ENCODE measurements around the gene SLC33A1. TPM values are rescaled to one million over a fixed set of nuclear protein-coding genes. Genes with fewer than 3 reads are reported as not detected.

Gene SLC33A1
- total RNA-seq, 1 experiment from 2014 or later, result 24.9 TPM

DNA sequence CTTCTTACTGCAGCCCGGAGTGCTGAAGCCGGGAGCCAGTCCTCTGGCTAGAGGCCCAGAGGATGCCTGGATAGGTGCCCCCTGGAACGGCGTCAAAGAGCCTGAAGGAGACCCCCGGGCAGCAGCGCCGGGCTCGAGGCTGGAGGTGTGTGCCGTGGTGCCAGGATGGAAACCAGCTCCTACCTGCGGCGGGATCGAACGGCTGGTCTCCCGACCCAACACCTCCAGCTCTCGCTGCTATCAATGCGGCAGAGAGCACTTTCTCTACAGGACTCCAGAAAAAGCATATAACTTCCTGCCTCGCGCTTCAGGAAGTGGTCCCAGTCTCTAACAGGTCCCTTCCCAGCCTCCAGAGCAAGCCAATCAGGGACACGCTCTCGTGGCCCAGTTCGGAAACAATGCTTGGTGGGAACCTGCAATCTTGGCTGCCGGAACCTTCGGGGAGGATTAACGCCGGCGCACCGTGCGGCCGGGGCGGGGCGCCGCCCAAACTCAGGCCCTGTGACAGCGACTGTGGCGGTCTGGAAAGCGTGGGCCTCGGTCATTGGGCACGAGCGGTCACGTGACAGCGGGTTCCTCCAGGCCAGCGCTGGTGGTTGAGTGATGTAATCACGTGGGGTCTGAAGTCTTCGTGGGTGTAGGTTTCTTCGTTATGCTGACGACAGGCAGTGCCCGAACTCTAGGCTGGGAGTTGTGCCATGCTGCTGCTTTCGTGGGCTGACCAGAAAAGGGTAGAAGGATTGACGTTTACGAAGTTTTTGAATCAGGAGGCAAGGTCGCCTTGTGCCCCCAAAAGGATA is at the start of gene SLC33A1 (continued):
- TF ChIP-seq, protein P1, sequence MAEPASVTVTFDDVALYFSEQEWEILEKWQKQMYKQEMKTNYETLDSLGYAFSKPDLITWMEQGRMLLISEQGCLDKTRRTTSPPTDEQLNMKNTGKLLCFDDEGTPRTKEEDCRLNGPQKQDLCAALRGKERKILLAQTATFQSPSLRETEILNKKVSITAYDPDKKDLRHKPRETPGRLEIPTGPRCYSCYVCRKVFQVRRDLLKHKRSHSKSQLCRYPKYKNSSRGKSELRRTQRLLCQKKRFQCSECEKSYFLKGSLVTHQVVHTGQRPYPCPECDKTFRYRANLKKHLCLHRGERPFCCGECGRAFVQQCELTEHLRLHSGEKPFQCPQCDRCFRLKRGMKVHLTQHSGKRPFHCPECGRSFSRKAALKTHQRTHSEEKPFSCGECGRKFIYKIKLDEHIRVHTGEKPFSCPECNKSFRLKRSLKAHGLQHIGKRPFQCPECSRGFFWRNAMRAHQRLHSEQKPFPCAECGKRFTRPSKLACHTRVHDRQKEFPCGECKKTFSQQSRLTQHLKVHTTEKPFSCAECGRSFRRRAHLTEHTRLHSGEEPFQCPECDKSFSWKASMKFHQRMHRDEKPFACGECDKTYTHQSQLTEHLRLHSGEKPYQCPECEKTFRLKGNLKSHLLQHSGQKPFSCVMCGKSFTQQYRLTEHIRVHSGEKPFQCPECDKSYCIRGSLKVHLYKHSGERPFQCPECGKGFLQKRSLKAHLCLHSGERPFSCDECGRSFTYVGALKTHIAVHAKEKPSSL (CRISPR knock-in tag; conservative IDR thresholded peaks at IDR 0.05), result no peak
- TF ChIP-seq, protein P2, sequence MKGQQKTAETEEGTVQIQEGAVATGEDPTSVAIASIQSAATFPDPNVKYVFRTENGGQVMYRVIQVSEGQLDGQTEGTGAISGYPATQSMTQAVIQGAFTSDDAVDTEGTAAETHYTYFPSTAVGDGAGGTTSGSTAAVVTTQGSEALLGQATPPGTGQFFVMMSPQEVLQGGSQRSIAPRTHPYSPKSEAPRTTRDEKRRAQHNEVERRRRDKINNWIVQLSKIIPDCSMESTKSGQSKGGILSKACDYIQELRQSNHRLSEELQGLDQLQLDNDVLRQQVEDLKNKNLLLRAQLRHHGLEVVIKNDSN (CRISPR knock-in tag; IDR thresholded peaks at IDR 0.05), result peak; percentile 99
- TF ChIP-seq ZNF263 (CRISPR knock-in tag; IDR thresholded peaks at IDR 0.05; ENCODE audit: low read depth), result no peak
- no peak for TF ChIP-seq SOX15 (CRISPR knock-in tag; IDR thresholded peaks at IDR 0.05)
- TF ChIP-seq NR2C2 (CRISPR knock-in tag; IDR thresholded peaks at IDR 0.05), result no peak
- TF ChIP-seq, protein P3, sequence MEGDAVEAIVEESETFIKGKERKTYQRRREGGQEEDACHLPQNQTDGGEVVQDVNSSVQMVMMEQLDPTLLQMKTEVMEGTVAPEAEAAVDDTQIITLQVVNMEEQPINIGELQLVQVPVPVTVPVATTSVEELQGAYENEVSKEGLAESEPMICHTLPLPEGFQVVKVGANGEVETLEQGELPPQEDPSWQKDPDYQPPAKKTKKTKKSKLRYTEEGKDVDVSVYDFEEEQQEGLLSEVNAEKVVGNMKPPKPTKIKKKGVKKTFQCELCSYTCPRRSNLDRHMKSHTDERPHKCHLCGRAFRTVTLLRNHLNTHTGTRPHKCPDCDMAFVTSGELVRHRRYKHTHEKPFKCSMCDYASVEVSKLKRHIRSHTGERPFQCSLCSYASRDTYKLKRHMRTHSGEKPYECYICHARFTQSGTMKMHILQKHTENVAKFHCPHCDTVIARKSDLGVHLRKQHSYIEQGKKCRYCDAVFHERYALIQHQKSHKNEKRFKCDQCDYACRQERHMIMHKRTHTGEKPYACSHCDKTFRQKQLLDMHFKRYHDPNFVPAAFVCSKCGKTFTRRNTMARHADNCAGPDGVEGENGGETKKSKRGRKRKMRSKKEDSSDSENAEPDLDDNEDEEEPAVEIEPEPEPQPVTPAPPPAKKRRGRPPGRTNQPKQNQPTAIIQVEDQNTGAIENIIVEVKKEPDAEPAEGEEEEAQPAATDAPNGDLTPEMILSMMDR (IDR thresholded peaks at IDR 0.05), result no peak
- TF ChIP-seq, protein P4, sequence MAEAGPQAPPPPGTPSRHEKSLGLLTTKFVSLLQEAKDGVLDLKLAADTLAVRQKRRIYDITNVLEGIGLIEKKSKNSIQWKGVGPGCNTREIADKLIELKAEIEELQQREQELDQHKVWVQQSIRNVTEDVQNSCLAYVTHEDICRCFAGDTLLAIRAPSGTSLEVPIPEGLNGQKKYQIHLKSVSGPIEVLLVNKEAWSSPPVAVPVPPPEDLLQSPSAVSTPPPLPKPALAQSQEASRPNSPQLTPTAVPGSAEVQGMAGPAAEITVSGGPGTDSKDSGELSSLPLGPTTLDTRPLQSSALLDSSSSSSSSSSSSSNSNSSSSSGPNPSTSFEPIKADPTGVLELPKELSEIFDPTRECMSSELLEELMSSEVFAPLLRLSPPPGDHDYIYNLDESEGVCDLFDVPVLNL (CRISPR knock-in tag; IDR thresholded peaks at IDR 0.05; ENCODE audit: borderline replicate concordance, low read depth), result no peak
- peak; percentile 78; the same call in 1 of the 2 replicates for TF ChIP-seq CREM (CRISPR knock-in tag; IDR thresholded peaks at IDR 0.05)
- TF ChIP-seq, protein P5, sequence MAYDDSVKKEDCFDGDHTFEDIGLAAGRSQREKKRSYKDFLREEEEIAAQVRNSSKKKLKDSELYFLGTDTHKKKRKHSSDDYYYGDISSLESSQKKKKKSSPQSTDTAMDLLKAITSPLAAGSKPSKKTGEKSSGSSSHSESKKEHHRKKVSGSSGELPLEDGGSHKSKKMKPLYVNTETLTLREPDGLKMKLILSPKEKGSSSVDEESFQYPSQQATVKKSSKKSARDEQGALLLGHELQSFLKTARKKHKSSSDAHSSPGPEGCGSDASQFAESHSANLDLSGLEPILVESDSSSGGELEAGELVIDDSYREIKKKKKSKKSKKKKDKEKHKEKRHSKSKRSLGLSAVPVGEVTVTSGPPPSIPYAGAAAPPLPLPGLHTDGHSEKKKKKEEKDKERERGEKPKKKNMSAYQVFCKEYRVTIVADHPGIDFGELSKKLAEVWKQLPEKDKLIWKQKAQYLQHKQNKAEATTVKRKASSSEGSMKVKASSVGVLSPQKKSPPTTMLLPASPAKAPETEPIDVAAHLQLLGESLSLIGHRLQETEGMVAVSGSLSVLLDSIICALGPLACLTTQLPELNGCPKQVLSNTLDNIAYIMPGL (CRISPR knock-in tag; IDR thresholded peaks at IDR 0.05), result peak; percentile 83; the same call in 1 of the 2 replicates
- TF ChIP-seq, protein P6, sequence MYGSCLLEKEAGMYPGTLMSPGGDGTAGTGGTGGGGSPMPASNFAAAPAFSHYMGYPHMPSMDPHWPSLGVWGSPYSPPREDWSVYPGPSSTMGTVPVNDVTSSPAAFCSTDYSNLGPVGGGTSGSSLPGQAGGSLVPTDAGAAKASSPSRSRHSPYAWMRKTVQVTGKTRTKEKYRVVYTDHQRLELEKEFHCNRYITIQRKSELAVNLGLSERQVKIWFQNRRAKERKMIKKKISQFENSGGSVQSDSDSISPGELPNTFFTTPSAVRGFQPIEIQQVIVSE (CRISPR knock-in tag; IDR thresholded peaks at IDR 0.05; ENCODE audit: borderline replicate concordance), result no peak
- TF ChIP-seq, protein P7, sequence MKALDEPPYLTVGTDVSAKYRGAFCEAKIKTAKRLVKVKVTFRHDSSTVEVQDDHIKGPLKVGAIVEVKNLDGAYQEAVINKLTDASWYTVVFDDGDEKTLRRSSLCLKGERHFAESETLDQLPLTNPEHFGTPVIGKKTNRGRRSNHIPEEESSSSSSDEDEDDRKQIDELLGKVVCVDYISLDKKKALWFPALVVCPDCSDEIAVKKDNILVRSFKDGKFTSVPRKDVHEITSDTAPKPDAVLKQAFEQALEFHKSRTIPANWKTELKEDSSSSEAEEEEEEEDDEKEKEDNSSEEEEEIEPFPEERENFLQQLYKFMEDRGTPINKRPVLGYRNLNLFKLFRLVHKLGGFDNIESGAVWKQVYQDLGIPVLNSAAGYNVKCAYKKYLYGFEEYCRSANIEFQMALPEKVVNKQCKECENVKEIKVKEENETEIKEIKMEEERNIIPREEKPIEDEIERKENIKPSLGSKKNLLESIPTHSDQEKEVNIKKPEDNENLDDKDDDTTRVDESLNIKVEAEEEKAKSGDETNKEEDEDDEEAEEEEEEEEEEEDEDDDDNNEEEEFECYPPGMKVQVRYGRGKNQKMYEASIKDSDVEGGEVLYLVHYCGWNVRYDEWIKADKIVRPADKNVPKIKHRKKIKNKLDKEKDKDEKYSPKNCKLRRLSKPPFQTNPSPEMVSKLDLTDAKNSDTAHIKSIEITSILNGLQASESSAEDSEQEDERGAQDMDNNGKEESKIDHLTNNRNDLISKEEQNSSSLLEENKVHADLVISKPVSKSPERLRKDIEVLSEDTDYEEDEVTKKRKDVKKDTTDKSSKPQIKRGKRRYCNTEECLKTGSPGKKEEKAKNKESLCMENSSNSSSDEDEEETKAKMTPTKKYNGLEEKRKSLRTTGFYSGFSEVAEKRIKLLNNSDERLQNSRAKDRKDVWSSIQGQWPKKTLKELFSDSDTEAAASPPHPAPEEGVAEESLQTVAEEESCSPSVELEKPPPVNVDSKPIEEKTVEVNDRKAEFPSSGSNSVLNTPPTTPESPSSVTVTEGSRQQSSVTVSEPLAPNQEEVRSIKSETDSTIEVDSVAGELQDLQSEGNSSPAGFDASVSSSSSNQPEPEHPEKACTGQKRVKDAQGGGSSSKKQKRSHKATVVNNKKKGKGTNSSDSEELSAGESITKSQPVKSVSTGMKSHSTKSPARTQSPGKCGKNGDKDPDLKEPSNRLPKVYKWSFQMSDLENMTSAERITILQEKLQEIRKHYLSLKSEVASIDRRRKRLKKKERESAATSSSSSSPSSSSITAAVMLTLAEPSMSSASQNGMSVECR (CRISPR knock-in tag; IDR thresholded peaks at IDR 0.05; ENCODE audit: borderline replicate concordance), result peak; percentile 83; the same call in 1 of the 2 replicates
- TF ChIP-seq ESRRA (CRISPR knock-in tag; IDR thresholded peaks at IDR 0.05; ENCODE audit: borderline replicate concordance), result no peak
- TF ChIP-seq ZNF423 (CRISPR knock-in tag; IDR thresholded peaks at IDR 0.05), result no peak
- TF ChIP-seq NR3C1 (CRISPR knock-in tag; conservative IDR thresholded peaks at IDR 0.05; ENCODE audit: low read depth), result no peak
- TF ChIP-seq OVOL2 (CRISPR knock-in tag; IDR thresholded peaks at IDR 0.05; ENCODE audit: borderline replicate concordance), result no peak
- no peak for TF ChIP-seq NFATC4 (CRISPR knock-in tag; IDR thresholded peaks at IDR 0.05)
- TF ChIP-seq, protein P8, sequence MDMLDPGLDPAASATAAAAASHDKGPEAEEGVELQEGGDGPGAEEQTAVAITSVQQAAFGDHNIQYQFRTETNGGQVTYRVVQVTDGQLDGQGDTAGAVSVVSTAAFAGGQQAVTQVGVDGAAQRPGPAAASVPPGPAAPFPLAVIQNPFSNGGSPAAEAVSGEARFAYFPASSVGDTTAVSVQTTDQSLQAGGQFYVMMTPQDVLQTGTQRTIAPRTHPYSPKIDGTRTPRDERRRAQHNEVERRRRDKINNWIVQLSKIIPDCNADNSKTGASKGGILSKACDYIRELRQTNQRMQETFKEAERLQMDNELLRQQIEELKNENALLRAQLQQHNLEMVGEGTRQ (CRISPR knock-in tag; IDR thresholded peaks at IDR 0.05), result peak; percentile 99
- TF ChIP-seq, protein P9, sequence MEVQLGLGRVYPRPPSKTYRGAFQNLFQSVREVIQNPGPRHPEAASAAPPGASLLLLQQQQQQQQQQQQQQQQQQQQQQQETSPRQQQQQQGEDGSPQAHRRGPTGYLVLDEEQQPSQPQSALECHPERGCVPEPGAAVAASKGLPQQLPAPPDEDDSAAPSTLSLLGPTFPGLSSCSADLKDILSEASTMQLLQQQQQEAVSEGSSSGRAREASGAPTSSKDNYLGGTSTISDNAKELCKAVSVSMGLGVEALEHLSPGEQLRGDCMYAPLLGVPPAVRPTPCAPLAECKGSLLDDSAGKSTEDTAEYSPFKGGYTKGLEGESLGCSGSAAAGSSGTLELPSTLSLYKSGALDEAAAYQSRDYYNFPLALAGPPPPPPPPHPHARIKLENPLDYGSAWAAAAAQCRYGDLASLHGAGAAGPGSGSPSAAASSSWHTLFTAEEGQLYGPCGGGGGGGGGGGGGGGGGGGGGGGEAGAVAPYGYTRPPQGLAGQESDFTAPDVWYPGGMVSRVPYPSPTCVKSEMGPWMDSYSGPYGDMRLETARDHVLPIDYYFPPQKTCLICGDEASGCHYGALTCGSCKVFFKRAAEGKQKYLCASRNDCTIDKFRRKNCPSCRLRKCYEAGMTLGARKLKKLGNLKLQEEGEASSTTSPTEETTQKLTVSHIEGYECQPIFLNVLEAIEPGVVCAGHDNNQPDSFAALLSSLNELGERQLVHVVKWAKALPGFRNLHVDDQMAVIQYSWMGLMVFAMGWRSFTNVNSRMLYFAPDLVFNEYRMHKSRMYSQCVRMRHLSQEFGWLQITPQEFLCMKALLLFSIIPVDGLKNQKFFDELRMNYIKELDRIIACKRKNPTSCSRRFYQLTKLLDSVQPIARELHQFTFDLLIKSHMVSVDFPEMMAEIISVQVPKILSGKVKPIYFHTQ (CRISPR knock-in tag; IDR thresholded peaks at IDR 0.05), result no peak

Data from WTC11 (cell line).